Left hindlimb (tissue), 1 donor: ENCODE measurements around the gene CAMK1D.
"Not testable (repeated sequence)": the region's sequence is repeated elsewhere in the genome, so short reads cannot be mapped to it uniquely, and the experiment has no call there.

ENCODE experiments used
- DNase-seq: peaks from one replicate; pipeline ENCODE4 v3.0.0-alpha.2; 2018

CAMK1D gene

GRCh38 chr10:12801214-12802087 lies 452.1 kb downstream of the CAMK1D start:
- no peak for DNase-seq

DNA sequence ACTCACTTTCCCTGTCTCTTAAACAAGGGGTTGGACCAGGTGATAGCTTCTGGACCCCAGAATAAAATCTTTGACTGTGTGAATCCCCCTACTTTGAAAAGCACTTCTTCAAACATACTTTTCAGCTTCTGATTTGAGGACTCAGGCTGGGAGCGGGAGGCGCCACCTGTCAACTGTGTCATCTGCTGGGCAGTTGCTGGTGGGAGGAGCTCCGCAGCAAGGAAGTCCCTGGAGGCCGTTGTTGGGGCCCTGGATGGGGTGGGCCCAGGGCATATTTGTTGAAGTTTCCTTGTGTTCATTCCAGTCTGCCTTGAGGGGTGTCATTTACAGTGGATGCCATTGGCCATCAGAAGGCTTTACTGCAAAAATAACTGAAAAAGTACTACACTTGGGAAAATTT lies 454.4 kb downstream of the CAMK1D start:
- no peak for DNase-seq

DNA sequence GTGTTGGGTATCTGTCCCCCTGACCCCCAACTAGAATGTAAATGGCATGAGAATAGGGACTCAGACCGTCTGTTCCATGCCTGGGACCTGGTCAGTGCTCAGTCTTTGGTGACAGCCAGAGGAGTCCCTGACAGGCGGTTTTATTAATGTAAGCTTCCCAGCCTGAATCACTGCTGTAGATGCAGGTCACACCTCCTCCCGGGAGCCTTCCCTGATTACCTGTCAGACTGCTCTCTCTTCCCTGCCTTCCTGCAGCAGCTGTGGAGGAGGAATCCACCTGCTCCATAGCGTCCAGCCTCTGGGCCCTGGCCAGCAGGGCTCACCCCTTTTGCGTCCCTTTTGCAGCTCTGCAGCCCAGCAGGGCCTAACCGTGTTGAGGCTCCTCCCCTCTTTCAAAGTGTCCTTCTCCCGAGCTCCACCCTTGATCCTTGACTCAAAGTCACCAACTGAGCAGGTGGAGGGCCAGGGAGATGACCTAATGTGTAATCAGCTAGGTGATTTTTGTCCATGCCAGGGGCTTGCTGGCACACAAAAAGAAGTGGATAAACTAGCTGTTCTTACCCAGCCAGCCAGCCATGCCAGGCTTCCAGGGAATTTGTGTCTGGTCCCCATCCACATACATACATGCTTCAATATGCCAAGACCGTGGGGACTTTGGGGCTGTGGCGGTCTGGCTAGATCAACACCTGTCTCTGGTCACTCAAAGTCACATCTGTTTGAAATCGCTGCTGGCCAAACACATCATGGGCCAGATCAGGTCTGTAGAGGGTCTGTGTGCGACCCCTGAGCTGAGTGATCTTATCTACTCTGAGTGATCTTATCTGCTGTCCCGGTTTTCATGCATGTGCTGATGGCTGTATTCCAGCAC lies 457.1 kb downstream of the CAMK1D start:
- DNase-seq: no peak

DNA sequence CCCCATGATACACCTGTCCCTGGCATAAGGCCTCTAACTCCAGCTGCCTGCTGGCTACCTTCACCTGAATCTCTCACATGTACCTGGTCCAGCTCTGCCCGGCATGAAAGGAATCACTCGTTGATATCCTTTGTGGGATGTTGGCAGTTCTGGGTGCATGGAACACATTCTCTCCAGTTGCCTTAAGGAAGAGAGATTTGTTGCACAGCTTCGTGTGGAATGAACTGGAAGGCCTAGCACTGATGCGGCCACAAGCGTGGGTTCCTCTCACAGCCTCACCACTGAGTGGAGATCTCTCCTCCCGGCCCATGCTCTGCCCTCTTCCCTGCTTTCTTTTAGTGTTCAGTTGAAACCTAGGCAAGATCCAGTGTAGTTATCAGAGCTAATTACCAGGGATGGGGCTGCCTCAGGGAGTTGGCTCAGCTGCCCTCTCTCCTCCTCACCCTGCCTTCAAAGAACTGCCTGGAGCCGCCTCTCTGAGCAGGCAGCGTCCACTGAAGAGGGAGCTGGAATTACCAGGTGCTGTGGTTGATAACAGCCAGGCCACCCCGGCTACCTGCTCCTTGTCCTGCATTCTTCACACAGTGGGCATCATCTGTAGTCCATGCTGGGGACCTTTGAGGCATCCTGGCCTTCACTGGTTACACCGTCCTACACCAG lies 457.9 kb downstream of the CAMK1D start:
- DNase-seq: no peak

DNA sequence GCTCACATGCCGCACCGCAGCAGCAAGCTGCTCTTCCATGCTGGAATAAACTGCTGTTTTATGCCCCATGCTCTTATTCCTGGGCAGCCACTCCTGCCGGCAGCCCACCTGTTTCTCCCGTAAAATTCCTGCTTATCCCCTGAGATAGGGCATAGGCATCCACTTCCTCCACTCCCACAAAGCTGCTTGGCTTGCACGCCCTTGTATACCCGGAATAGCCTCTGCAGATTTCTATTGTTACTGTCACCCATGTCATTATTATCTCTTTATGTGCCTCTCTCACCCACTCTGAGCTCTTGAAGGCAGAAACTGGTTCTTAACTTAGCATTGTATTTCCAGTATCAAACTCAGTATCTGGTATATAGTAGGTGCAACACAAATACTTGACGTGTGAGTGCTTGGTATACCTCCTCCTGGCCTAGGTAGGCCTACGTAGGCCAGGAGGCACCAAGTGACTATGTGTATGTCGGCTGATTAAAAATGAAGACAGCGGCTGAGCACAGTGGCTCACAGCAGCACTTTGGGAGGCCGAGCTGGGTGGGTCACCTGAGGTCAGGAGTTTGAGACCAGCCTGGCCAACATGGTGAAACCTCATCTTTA lies 458.8 kb downstream of the CAMK1D start:
- no peak for DNase-seq

- not testable (repeated sequence) for DNase-seq
Observed at GRCh38 chr10:12810046-12810445, 460.7 kb downstream of the CAMK1D start.

- peak; percentile 57 for DNase-seq
Observed at GRCh38 chr10:12811826-12812225, 462.5 kb downstream of the CAMK1D start.

GRCh38 chr10:12812571-12812970 lies 463.2 kb downstream of the CAMK1D start:
- no peak for DNase-seq

DNA sequence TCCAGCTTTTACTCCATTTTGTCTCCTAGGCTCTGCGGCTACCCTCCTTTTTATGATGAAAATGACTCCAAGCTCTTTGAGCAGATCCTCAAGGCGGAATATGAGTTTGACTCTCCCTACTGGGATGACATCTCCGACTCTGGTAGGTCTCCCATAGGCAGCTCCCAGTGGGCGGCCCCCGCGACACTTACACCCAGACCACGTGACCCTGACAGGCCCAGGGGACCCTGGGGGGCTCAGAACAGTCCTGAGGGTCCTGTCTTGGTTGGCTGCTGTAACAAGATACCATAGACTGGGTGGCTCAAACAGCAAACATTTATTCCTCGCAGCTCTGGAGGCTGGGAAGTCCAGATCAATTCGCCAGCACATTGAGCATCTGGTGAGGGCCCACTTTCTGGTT lies 464.8 kb downstream of the CAMK1D start:
- DNase-seq: no peak

DNA sequence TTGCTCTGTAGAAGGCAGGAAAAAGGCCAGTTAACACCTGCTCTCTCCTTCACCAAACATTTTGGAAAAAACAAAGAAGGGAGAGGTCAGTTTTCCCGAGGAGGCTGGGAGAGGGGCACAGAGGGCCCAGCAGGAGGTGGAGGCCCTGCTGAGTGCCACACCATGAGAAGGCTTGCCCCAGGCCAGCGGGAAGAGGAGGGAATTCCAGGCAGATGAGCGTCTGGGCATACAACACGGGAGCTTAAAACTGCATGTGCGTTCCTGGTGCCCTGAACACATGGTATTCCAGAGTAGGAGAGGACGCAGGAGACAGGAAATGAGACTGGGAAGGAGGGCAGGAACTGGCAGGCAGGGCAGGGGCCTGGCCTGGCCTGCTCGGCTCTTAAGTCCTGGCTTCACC lies 469.7 kb downstream of the CAMK1D start:
- no peak for DNase-seq

DNA sequence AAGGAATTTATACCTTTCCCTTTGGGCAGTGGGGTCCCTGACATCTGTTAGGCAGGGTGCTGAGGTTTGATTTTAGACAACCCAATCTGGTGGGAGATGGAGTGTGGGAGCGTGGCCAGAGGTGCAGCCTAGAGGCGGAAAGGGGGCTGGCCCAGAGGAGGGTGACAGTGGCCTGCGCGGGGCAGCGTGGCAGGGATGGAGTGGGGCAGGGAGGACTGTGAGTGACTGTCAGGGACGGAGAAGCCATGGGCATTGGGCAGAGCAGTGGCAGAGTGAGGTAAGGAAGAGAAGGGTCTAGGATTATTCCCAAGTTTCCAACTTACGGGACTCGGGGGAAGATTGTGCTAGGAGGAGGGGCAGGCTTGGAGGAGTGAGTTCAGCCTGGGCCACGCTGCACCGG lies 470.3 kb downstream of the CAMK1D start:
- DNase-seq: no peak

DNA sequence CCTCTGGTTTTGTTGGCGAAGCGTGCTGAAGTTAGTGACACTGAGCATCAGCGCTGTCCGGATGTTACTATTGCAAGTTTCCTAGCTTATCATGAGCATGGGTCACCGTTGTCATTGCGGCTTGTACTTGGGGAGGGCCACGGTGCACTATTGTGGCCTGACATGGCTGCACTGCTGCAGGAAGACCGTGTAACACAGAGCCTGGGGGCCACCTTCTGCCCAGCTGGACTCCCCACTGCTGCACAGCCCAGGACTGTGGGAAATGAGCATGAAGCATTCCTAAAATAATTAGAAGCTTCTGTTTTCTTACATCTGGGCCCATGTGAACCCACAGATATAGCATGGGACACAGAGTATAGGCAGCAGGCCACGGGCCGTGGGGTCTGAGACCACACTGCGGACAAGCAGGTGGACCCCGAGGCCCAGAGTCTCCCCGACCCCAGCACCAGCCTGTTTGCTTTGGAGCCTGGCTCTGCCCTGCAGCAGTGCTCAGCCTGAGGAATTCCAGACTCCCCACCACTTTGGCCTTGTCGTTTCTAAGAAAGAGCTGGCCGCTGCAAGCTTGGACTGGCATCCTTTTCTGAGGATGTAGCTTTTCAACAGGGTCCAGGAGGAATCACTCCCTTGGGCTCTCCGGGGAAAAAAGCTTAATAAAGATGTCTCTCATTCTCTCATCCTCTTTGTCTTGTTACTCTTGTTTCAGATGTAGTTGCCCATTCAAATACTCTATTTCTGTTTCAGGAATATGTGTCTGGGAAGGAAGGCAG lies 473.0 kb downstream of the CAMK1D start:
- no peak for DNase-seq

DNA sequence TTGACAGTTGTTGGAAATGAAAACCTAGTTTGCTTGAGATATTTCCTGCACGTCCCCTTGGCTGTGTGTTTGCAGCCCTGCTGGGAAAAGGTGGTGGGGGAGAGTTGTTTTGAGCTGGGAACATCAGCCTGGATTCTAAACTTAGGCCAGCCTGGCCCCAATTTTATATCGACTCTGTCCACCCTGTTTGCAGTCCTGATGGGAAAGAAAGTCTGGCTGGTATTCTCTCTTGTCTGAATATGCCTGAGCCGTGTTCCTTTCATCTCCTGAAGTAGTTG lies 473.5 kb downstream of the CAMK1D start:
- no peak for DNase-seq

GRCh38 chr10:12823328-12823727 lies 474.0 kb downstream of the CAMK1D start:
- DNase-seq: no peak

- no peak for DNase-seq
Observed at GRCh38 chr10:12825260-12825849, 476.0 kb downstream of the CAMK1D start.

DNA sequence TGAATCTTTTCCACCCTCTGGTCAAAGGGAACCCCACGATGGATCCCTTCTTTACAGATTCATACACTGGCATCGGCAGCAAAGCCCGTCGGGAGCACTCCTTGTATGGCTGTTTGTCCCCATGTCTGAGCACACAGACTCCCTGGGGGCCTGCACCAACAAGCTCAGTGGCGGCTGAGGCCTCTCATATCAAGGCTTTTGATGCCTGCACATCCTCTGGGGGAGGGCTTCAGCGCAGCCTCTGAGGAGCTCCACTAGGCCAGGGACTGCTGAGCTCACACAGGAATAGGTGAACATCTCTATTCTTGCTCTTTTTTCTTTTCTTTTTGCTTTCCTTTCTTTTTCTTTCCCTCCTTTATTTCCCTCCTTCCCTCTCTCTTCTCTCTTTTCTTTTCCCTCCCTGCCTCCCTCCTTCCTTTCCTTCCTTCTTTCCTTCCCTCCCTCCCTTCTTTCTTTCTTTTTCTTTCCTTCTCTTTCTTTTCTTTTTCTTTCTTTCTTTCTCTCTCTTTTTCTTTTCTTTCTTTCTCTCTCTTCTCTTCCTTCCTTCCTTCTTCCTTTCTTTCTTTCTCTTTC lies 477.5 kb downstream of the CAMK1D start:
- no peak for DNase-seq

DNA sequence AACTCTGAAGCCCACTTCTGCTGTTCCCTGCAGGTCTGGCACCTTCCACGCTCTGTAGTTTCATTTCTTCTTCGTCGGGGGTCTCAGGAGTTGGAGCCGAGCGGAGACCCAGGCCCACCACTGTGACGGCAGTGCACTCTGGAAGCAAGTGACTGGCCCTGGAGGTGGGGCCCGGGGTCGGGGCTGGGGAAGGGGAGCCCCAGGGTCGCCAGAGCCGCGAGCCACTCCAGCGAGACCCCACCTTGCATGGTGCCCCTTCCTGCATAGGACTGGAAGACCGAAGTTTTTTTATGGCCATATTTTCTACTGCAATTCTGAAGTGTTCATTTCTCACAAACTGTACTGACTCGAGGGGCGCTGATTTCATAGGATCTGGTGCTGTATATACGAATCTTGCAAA lies 479.4 kb downstream of the CAMK1D start:
- no peak for DNase-seq

- no peak for DNase-seq
Observed at GRCh38 chr10:12829831-12830390, 480.6 kb downstream of the CAMK1D start.

DNA sequence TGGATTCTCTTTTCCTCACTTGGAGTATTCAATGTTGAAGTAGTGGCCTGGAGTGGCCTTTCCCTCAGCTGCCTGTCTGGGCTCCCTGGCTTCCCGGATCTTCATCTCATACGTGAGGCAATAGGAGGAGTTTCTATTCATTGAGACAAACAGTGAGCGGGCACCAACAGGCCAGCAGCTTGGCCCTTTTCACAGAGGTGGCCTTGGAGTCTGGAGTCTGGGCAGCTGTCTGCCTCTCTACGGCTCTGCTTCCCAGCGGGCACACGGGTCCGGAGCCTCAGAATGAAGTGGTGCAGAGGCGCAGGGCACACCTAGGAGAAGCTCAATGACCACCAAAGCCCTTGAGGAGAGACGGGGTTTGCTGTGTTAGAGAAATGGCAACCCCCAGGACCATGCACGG lies 482.7 kb downstream of the CAMK1D start:
- DNase-seq: no peak

DNA sequence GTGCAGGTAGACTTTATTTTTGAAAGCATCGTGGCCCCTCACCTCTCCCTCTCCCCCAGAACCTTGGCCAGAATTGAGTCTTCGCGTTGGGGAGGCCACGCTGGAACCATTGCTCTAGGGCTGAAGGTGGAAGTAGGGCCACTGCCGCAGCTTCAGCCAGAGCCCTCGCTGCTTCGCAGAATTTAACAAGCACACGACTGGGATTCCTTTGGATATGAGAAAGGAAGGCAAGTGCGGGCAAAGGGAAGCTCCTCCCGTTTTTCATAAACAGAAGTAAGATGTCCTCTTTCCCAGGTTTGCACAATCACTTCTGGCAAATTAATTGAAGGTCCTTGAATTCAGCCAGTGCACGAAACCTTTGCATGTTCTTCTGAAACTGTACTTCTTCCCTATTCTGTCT lies 484.1 kb downstream of the CAMK1D start:
- DNase-seq: no peak

GRCh38 chr10:12834116-12834665 lies 484.8 kb downstream of the CAMK1D start:
- DNase-seq: no peak
